22Rv1 (cell line): ENCODE data around the gene ALDH2.

Experiments
- H3K27ac ChIP-seq: fragments of 450-650 bp; 2 replicates; pipeline ENCODE4 v1.5.1; 2017
- CTCF ChIP-seq: fragments of 450-650 bp; IDR thresholded peaks from 2 replicates; pipeline ENCODE4 v1.5.1; 2017; ENCODE audit warnings: mild to moderate bottlenecking
- ZFX ChIP-seq: fragments of 450-650 bp; IDR thresholded peaks from 2 replicates; pipeline ENCODE4 v1.6.1; 2017; ENCODE audit warnings: antibody characterized with exemption, borderline replicate concordance

ALDH2 gene

DNA sequence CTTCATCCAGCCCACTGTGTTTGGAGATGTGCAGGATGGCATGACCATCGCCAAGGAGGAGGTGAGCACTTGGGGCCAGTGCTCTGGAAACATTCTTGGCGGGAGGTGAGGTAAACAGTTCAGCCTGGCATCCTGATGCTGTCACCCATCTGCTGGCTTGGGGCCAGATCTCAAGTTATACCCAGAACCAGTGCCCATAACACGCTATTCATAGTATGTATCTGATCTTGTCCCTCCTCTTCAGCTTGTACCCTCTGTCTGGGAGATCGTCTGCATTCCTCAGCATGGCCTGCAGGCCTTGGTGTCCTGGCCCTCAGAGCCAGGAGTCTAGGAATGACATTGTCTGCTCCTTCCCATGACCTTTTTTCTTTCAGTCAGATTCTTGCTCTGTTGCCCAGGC lies 31.4 kb downstream of the ALDH2 start:
- no peak for TF ChIP-seq ZFX
- no peak for TF ChIP-seq CTCF

DNA sequence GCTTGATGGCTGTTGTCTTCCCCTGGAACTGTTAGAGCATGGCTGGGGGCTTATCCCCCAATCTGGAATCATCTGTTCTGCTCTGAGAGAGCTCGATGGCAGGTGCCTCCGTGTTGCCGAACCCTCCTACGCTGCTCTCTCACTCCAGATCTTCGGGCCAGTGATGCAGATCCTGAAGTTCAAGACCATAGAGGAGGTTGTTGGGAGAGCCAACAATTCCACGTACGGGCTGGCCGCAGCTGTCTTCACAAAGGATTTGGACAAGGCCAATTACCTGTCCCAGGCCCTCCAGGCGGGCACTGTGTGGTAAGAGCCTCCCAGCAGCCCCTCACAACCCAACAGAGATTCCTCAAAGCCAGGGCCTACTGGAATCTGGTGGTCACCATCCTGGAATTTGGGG lies 33.0 kb downstream of the ALDH2 start:
- no peak for TF ChIP-seq CTCF
- no peak for TF ChIP-seq ZFX
- no peak overlapping the region for H3K27ac ChIP-seq

More for the DNA sequence above, 31.4 kb downstream of the ALDH2 start:
- no peak overlapping the region for H3K27ac ChIP-seq

- no peak overlapping the region for H3K27ac ChIP-seq
- TF ChIP-seq CTCF (no peak), ZFX (no peak)
Measured at GRCh38 chr12:111803038-111803626, 36.4 kb downstream of the ALDH2 start.

DNA sequence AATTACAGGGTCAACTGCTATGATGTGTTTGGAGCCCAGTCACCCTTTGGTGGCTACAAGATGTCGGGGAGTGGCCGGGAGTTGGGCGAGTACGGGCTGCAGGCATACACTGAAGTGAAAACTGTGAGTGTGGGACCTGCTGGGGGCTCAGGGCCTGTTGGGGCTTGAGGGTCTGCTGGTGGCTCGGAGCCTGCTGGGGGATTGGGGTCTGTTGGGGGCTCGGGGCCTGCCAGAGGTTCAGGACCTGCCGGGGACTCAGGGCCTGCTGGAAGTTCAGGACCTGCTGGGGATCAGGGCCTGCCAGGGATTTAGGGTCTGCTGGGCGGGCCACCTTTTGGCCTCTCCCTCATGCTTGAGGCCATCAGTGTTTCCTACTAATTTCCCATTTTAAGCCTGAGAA lies 37.1 kb downstream of the ALDH2 start:
- TF ChIP-seq ZFX = no peak
- no peak for TF ChIP-seq CTCF
- H3K27ac ChIP-seq = no peak overlapping the region

- H3K27ac ChIP-seq = no peak overlapping the region
Measured at GRCh38 chr12:111806304-111806703, 39.6 kb downstream of the ALDH2 start.

GRCh38 chr12:111807232-111807631 lies 40.5 kb downstream of the ALDH2 start:
- TF ChIP-seq CTCF = no peak
- no peak for TF ChIP-seq ZFX
- H3K27ac ChIP-seq = no peak overlapping the region

More at GRCh38 chr12:111806304-111806703, 39.6 kb downstream of the ALDH2 start:
- TF ChIP-seq ZFX (no peak), CTCF (no peak)

GRCh38 chr12:111812881-111813741 lies 46.4 kb downstream of the ALDH2 start:
- TF ChIP-seq CTCF (peak; percentile 98), ZFX (no peak)
- no peak overlapping the region for H3K27ac ChIP-seq
